ENCODE results near the gene TBATA. TPM values are rescaled to one million over a fixed set of nuclear protein-coding genes. Genes with fewer than 3 reads are reported as not detected.

The TBATA gene
- total RNA-seq, 3 donors from 2014 or later = not detected

DNA sequence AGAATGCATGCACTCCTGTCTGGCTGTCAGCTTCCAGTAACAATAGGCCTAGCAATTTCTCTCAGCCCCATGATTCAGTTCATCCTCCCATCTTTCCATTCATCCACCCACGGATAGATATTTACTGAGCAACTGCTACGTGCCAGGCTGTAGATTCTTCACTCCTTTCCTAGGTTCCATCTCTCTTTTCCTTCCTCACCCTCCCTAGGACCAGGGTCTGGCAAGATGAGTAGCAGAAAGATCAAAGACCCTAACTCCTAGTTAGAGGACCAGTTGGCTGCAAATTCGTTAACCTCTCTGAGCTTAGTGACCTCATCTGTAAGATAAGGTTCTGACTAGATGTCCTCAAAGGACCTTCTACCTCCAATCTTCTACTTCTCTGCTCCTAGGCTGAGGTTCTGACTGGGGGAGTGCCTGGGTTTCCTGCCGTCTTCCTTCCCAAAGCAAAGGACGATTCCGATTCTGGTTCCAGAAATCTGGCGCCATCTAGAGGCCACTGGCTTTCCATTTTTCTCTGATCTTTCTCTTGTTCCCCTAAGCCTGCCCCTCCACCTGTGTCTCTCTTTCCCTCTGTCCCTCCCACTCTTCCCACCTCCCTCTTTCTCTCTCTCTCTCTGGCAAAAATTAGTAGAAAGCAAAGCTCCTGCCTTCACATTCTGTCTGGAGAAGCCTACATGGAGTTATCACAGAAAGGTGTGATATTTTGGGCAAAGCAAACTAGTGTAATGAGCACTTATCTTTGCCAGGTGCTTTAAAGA is 26.2 kb downstream of the TBATA start:
- H3K27ac ChIP-seq = no peak overlapping the region
- DNase-seq (ENCODE audit: low spot score in 2 of 2) = peak in 1 of 2 donors; percentile 37
- no peak overlapping the region for H3K4me3 ChIP-seq
- H3K9me3 ChIP-seq = no peaks in the 10 kb centered on the region
- no peaks in the 10 kb centered on the region for H3K36me3 ChIP-seq
- intact Hi-C loops (cut with DNase I; ENCODE audit: low total_unique reads) = loop anchor here (10.0 kb wide), 1 partner anchor 204 kb away; no protein-coding TSS in a partner anchor
- TF ChIP-seq POLR2AphosphoS5 (IDR thresholded peaks at IDR 0.05) = no peak
- TF ChIP-seq POLR2A (IDR thresholded peaks at IDR 0.05) = no peak
- TF ChIP-seq, protein P1, sequence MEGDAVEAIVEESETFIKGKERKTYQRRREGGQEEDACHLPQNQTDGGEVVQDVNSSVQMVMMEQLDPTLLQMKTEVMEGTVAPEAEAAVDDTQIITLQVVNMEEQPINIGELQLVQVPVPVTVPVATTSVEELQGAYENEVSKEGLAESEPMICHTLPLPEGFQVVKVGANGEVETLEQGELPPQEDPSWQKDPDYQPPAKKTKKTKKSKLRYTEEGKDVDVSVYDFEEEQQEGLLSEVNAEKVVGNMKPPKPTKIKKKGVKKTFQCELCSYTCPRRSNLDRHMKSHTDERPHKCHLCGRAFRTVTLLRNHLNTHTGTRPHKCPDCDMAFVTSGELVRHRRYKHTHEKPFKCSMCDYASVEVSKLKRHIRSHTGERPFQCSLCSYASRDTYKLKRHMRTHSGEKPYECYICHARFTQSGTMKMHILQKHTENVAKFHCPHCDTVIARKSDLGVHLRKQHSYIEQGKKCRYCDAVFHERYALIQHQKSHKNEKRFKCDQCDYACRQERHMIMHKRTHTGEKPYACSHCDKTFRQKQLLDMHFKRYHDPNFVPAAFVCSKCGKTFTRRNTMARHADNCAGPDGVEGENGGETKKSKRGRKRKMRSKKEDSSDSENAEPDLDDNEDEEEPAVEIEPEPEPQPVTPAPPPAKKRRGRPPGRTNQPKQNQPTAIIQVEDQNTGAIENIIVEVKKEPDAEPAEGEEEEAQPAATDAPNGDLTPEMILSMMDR (IDR thresholded peaks at IDR 0.05) = peak; percentile 31 to 72 (median 55)
- no peaks in the 10 kb centered on the region for H3K27me3 ChIP-seq
- H3K4me1 ChIP-seq = no peaks in the 10 kb centered on the region

GRCh38 chr10:70757856-70758255 is 27.3 kb downstream of the TBATA start:
- Histone ChIP-seq H3K4me3 (no peak overlapping the region), H3K36me3 (no peaks in the 10 kb centered on the region), H3K9me3 (no peaks in the 10 kb centered on the region), H3K27me3 (no peaks in the 10 kb centered on the region), H3K27ac (no peak overlapping the region), H3K4me1 (no peaks in the 10 kb centered on the region)
- TF ChIP-seq, protein P1 (IDR thresholded peaks at IDR 0.05) = no peak
- TF ChIP-seq POLR2AphosphoS5 (IDR thresholded peaks at IDR 0.05) = no peak
- no peak for TF ChIP-seq POLR2A (IDR thresholded peaks at IDR 0.05)
- intact Hi-C loops (cut with DNase I; ENCODE audit: low total_unique reads) = loop anchor here (10.0 kb wide), 1 partner anchor 203 kb away; no protein-coding TSS in a partner anchor
- no peak for DNase-seq (ENCODE audit: low spot score in 2 of 2)

DNA sequence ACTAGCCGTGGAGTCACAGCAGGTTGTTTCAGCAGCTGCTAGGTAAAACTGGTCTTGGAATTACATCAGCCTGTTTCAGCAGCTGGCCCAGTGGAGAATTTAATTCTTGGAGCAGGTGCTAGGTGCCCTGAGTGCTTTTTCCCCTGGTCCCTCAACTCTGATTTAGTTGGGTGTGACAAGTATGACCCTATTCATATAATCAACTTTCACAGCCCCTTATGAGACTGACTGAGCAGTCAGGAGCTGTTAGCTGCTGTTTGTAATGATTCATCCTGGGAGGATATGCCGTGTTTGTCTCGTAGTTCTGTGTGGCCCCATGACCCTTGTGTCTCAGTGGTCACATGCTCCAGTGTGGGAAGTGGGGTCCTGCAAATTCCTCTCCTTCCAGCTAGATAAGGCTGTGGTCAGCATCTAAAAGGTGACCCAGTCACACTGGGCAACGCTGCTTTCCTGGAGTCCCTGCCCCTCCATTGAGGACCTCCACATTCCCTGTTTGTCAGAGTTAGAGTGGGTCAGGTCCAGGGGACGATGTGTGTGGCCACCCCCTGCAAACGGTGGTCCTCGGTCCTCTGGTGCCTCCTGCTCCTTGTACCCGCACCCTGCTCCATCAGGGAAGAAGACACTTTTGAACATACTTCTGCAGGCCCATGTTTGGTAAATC is 28.3 kb downstream of the TBATA start:
- DNase-seq (ENCODE audit: low spot score in 2 of 2) = no peak
- H3K27ac ChIP-seq = no peak overlapping the region
- H3K36me3 ChIP-seq = no peaks in the 10 kb centered on the region
- no peaks in the 10 kb centered on the region for H3K27me3 ChIP-seq
- intact Hi-C loops (cut with DNase I; ENCODE audit: low total_unique reads) = loop anchor here (10.0 kb wide), 1 partner anchor 202 kb away; no protein-coding TSS in a partner anchor
- TF ChIP-seq, protein P1 (IDR thresholded peaks at IDR 0.05) = no peak
- TF ChIP-seq POLR2AphosphoS5 (IDR thresholded peaks at IDR 0.05) = no peak
- no peak for TF ChIP-seq POLR2A (IDR thresholded peaks at IDR 0.05)
- no peaks in the 10 kb centered on the region for H3K9me3 ChIP-seq
- no peak overlapping the region for H3K4me3 ChIP-seq
- H3K4me1 ChIP-seq = no peaks in the 10 kb centered on the region

- H3K4me3 ChIP-seq = no peak overlapping the region
- no peaks in the 10 kb centered on the region for H3K4me1 ChIP-seq
- no peak for DNase-seq (ENCODE audit: low spot score in 2 of 2)
- no peaks in the 10 kb centered on the region for H3K36me3 ChIP-seq
- intact Hi-C loops (cut with DNase I; ENCODE audit: low total_unique reads) = loop anchor here (10.0 kb wide), 1 partner anchor 199 kb away; no protein-coding TSS in a partner anchor
- H3K27ac ChIP-seq = no peak overlapping the region
- TF ChIP-seq, protein P1 (IDR thresholded peaks at IDR 0.05) = no peak
- TF ChIP-seq POLR2A (IDR thresholded peaks at IDR 0.05) = no peak
- no peak for TF ChIP-seq POLR2AphosphoS5 (IDR thresholded peaks at IDR 0.05)
- H3K9me3 ChIP-seq = no peaks in the 10 kb centered on the region
- H3K27me3 ChIP-seq = no peaks in the 10 kb centered on the region
Observed at GRCh38 chr10:70753841-70754621, 31.1 kb downstream of the TBATA start.
